HG03280 (cell line): Measurements from ENCODE around the gene LNX1.
"Not testable (repeated sequence)": the region's sequence is repeated elsewhere in the genome, so short reads cannot be mapped to it uniquely, and the experiment has no call there.

ENCODE experiments used
- ATAC-seq: cut with Tn5 transposase; IDR thresholded peaks from one replicate; pipeline ENCODE4 v1.9.1; 2021; ENCODE audit warnings: mild to moderate bottlenecking, moderate library complexity; ENCODE audit not compliant: unreplicated experiment

LNX1 gene

GRCh38 chr4:53476232-53477037, 114.9 kb downstream of the LNX1 start:
- no peak for ATAC-seq

GRCh38 chr4:53466576-53466975, 124.7 kb downstream of the LNX1 start:
- not testable (repeated sequence) for ATAC-seq

- ATAC-seq: no peak
Measured at GRCh38 chr4:53465891-53466290, 125.4 kb downstream of the LNX1 start.

- ATAC-seq: no peak
Measured at GRCh38 chr4:53465281-53465680, 126.0 kb downstream of the LNX1 start.

- ATAC-seq: no peak
Measured at GRCh38 chr4:53463340-53463739, 127.9 kb downstream of the LNX1 start.

GRCh38 chr4:53461244-53461643, 130.0 kb downstream of the LNX1 start:
- no peak for ATAC-seq

- no peak for ATAC-seq
Measured at GRCh38 chr4:53459548-53459947, 131.7 kb downstream of the LNX1 start.

- ATAC-seq: no peak
Measured at GRCh38 chr4:53456178-53456577, 135.1 kb downstream of the LNX1 start.

- no peak for ATAC-seq
Measured at GRCh38 chr4:53455766-53456165, 135.5 kb downstream of the LNX1 start.

GRCh38 chr4:53453385-53453784, 137.9 kb downstream of the LNX1 start:
- no peak for ATAC-seq

GRCh38 chr4:53450773-53451172, 140.5 kb downstream of the LNX1 start:
- ATAC-seq: no peak

GRCh38 chr4:53444954-53445353, 146.3 kb downstream of the LNX1 start:
- ATAC-seq: no peak

GRCh38 chr4:53441564-53441963, 149.7 kb downstream of the LNX1 start:
- ATAC-seq: no peak

GRCh38 chr4:53436251-53436650, 155.0 kb downstream of the LNX1 start:
- ATAC-seq: no peak

GRCh38 chr4:53432528-53433424, 158.5 kb downstream of the LNX1 start:
- ATAC-seq: peak; percentile 41

GRCh38 chr4:53431052-53431451, 160.2 kb downstream of the LNX1 start:
- ATAC-seq: no peak

GRCh38 chr4:53427366-53427765, 163.9 kb downstream of the LNX1 start:
- no peak for ATAC-seq

- ATAC-seq: no peak
Measured at GRCh38 chr4:53424280-53424679, 167.0 kb downstream of the LNX1 start.

- ATAC-seq: no peak
Measured at GRCh38 chr4:53422367-53422766, 168.9 kb downstream of the LNX1 start.

GRCh38 chr4:53421791-53422190, 169.5 kb downstream of the LNX1 start:
- no peak for ATAC-seq

- ATAC-seq: no peak
Measured at GRCh38 chr4:53419208-53419607, 172.1 kb downstream of the LNX1 start.

- not testable (repeated sequence) for ATAC-seq
Measured at GRCh38 chr4:53409479-53409878, 181.8 kb downstream of the LNX1 start.
